C4-2B (cell line): ENCODE measurements around the gene HOXB2.

ENCODE experiments used
- H3K27ac ChIP-seq: fragments of 450-650 bp; 2 replicates; pipeline ENCODE4 v1.5.1; 2017
- ZFX ChIP-seq: fragments of 450-650 bp; IDR thresholded peaks from 2 replicates; pipeline ENCODE4 v1.6.1; 2017
- TF ChIP-seq, protein P1 (sequence below): fragments of 450-650 bp; conservative IDR thresholded peaks from 2 replicates; pipeline ENCODE4 v1.5.1; 2017; ENCODE audit warnings: mild to moderate bottlenecking

HOXB2 gene

GRCh38 chr17:48550502-48551213, 5.7 kb upstream of the HOXB2 start:
- H3K27ac ChIP-seq: no peak overlapping the region
- TF ChIP-seq, protein P1, sequence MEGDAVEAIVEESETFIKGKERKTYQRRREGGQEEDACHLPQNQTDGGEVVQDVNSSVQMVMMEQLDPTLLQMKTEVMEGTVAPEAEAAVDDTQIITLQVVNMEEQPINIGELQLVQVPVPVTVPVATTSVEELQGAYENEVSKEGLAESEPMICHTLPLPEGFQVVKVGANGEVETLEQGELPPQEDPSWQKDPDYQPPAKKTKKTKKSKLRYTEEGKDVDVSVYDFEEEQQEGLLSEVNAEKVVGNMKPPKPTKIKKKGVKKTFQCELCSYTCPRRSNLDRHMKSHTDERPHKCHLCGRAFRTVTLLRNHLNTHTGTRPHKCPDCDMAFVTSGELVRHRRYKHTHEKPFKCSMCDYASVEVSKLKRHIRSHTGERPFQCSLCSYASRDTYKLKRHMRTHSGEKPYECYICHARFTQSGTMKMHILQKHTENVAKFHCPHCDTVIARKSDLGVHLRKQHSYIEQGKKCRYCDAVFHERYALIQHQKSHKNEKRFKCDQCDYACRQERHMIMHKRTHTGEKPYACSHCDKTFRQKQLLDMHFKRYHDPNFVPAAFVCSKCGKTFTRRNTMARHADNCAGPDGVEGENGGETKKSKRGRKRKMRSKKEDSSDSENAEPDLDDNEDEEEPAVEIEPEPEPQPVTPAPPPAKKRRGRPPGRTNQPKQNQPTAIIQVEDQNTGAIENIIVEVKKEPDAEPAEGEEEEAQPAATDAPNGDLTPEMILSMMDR: no peak
- no peak for TF ChIP-seq ZFX

DNA sequence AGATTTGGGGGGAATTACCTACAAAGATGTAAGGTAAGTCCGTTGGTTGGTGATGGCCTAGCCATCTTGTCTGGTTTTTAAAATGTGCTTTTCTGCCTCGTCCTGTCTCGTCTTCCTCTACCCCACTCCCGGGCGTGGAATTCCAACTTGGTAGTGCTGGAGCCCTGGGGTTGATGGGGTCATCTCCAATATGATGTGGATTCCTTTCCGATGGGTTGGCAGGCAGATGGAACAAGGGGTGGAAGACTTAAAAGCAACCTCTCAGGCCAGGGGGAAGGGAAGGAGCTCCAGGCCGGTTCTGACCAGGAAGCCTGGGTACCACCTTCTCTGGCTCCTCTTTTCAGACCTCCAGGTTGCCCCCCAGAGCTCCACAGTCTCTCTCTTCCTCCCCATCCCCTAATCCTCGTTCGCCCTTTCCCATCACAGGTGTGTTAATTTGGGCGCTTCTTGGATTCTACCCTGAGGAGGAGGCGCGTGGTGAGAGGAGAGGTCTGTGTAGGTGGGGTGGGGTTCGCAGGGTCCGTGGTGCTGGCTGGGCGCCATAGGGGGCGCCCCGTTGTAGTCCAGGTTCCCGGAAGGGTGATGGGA, 5.1 kb upstream of the HOXB2 start:
- no peak overlapping the region for H3K27ac ChIP-seq
- TF ChIP-seq, protein P1: no peak

DNA sequence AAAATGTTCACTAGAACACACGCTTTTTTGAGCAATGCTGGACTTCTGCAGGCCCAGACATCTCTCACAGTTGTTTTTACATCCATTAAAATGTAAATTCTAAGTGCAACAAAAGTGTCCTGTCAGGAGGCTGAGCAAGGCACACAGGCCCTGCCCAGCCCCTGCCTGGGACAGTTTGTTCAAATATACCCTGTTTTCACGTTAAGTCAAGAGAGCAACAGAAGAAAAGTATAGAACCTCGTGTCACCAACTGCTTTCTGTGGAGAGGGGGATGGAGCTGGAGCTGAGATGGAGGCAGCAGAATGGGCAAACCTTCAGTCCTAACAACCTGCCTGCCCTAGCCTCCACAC, 4.3 kb upstream of the HOXB2 start:
- no peak overlapping the region for H3K27ac ChIP-seq
- TF ChIP-seq, protein P1: no peak
- no peak for TF ChIP-seq ZFX

DNA sequence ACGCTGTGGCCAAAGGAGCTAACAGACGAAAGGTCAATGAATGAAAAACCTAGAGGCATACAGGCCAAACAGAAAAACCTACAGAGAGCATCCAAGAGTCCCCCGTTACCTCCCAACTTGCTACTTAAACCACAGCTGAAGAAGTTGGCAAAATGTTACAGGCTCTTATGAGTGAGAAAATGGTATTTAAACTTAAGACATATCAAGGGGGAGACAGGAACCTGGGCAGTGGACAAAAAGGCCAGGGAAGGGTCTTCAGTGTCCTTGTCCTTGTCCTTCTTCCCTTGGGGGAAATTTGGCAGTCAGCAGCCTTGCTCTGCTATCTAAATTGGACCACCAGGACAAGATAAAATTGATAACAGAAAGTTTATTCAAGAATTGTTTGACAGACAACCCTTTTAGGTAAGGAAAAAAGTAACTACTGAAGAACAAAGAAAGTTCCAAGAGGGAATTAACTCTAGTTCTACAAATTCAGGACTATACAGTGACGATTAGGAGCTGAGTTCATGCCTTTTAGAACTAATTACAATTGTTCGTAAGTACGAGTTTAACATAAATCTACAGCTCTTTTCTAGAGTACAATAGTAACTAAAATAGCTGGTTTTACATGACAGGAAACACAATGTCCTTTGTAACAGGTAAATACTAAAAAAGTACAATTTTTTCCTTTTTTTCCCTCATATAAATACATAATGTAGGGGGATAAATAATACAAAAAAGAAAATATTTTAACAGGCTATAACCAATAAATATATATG, 3.8 kb upstream of the HOXB2 start:
- H3K27ac ChIP-seq: no peak overlapping the region
- TF ChIP-seq ZFX: no peak
- TF ChIP-seq, protein P1: no peak

- peak overlapping the region; percentile 9; the same call in 1 of the 2 replicates for H3K27ac ChIP-seq
- TF ChIP-seq, protein P1: no peak
- TF ChIP-seq ZFX: no peak
These were observed 3.1 kb upstream of the HOXB2 start for GRCh38 chr17:48547808-48548522.

GRCh38 chr17:48546924-48547807, 2.3 kb upstream of the HOXB2 start:
- peak overlapping the region; percentile 73 for H3K27ac ChIP-seq
- TF ChIP-seq, protein P1: no peak
- TF ChIP-seq ZFX: no peak
